Lower lobe of right lung (tissue), 2 donors: Measurements from ENCODE around the gene RASSF4. TPM values are rescaled to one million over a fixed set of nuclear protein-coding genes. Genes with fewer than 3 reads are reported as not detected.

Experiments used
- ATAC-seq, 2 donors: fragments of 200-7000 bp; cut with Tn5 transposase; one replicate each; pipeline ENCODE4 v1.9.1; 2020 to 2022; ENCODE audit warnings: mild to moderate bottlenecking in 2 of 2, moderate library complexity in 2 of 2
- DNase-seq: peaks from one replicate; pipeline ENCODE4 v3.0.0-alpha.2; 2020
- H3K27ac ChIP-seq: fragments of 200-600 bp; one replicate; pipeline ENCODE4 v1.8.0; 2022
- H3K27me3 ChIP-seq: fragments of 200-600 bp; one replicate; pipeline ENCODE4 v1.8.0; 2022; ENCODE audit warnings: low read depth
- H3K36me3 ChIP-seq: fragments of 200-600 bp; one replicate; pipeline ENCODE4 v1.8.0; 2022; ENCODE audit warnings: mild to moderate bottlenecking
- H3K4me1 ChIP-seq: fragments of 200-600 bp; one replicate; pipeline ENCODE4 v1.8.0; 2022
- H3K4me3 ChIP-seq: fragments of 200-600 bp; one replicate; pipeline ENCODE4 v1.8.0; 2022; ENCODE audit warnings: mild to moderate bottlenecking
- H3K9me3 ChIP-seq: fragments of 200-600 bp; one replicate; pipeline ENCODE4 v1.8.0; 2022
- CTCF ChIP-seq: fragments of 200-600 bp; IDR thresholded peaks from one replicate; pipeline ENCODE4 v1.8.0; 2022; ENCODE audit warnings: antibody characterized with exemption, mild to moderate bottlenecking
- intact Hi-C: fragments of 100-400 bp; cut with DNase I; formaldehyde crosslinking; loops from one replicate; pipeline ENCODE4 v1.11.0; 2022
- total RNA-seq: library from RNA; stranded (reverse); fragmentation: NEBNext Ultra II Directional; extraction: Animal tissue kit (Norgen Biotek cat#: 25700); gene quantifications from one replicate; pipeline ENCODE4 v1.2.1, GENCODE V29; 2021
- donor health status: DM: no; HTN: yes; CAD: no; lungs with severe emphysema.

Gene RASSF4
- total RNA-seq, 1 donor from 2014 or later: 49.0 TPM

GRCh38 chr10:44983895-44984278, 24.3 kb downstream of the RASSF4 start:
- no peak for TF ChIP-seq CTCF
- DNase-seq (no peak), ATAC-seq (no peak)
- intact Hi-C loops: no loop called here
- no peaks in the 10 kb centered on the region for H3K9me3 ChIP-seq
- H3K36me3 ChIP-seq: peaks cover 35% of the 10 kb centered on the region
- H3K4me3 ChIP-seq: no peak overlapping the region
- H3K4me1 ChIP-seq: peaks cover 84% of the 10 kb centered on the region
- H3K27me3 ChIP-seq: no peaks in the 10 kb centered on the region
- H3K27ac ChIP-seq: peak overlapping the region; percentile 72

GRCh38 chr10:44984671-44985101, 25.1 kb downstream of the RASSF4 start:
- ATAC-seq: no peak
- Histone ChIP-seq H3K27ac (peak overlapping the region; percentile 72), H3K4me1 (peaks cover 76% of the 10 kb centered on the region), H3K9me3 (no peaks in the 10 kb centered on the region), H3K27me3 (no peaks in the 10 kb centered on the region), H3K4me3 (no peak overlapping the region), H3K36me3 (peaks cover 43% of the 10 kb centered on the region)
- DNase-seq: no peak
- no peak for TF ChIP-seq CTCF
- intact Hi-C loops: no loop called here

GRCh38 chr10:44985175-44985681, 25.6 kb downstream of the RASSF4 start:
- DNase-seq (no peak), ATAC-seq (peak; percentile 29 to 49)
- no peak for TF ChIP-seq CTCF
- H3K27ac ChIP-seq: peak overlapping the region; percentile 72
- H3K36me3 ChIP-seq: peaks cover 48% of the 10 kb centered on the region
- peaks cover 70% of the 10 kb centered on the region for H3K4me1 ChIP-seq
- no peaks in the 10 kb centered on the region for H3K9me3 ChIP-seq
- intact Hi-C loops: no loop called here
- H3K4me3 ChIP-seq: no peak overlapping the region
- H3K27me3 ChIP-seq: no peaks in the 10 kb centered on the region

- peak overlapping the region; percentile 72 for H3K27ac ChIP-seq
- no peak for TF ChIP-seq CTCF
- ATAC-seq (no peak), DNase-seq (no peak)
- no peak overlapping the region for H3K4me3 ChIP-seq
- no peaks in the 10 kb centered on the region for H3K27me3 ChIP-seq
- intact Hi-C loops: no loop called here
- H3K36me3 ChIP-seq: peaks cover 54% of the 10 kb centered on the region
- H3K4me1 ChIP-seq: peaks cover 69% of the 10 kb centered on the region
- no peaks in the 10 kb centered on the region for H3K9me3 ChIP-seq
Measured at GRCh38 chr10:44986179-44986578, 26.6 kb downstream of the RASSF4 start.

GRCh38 chr10:44986670-44987069, 27.1 kb downstream of the RASSF4 start:
- Histone ChIP-seq H3K27me3 (no peaks in the 10 kb centered on the region), H3K9me3 (no peaks in the 10 kb centered on the region), H3K27ac (peak overlapping the region; percentile 72), H3K4me1 (peaks cover 69% of the 10 kb centered on the region), H3K4me3 (no peak overlapping the region), H3K36me3 (peaks cover 58% of the 10 kb centered on the region)
- ATAC-seq (no peak), DNase-seq (no peak)
- no peak for TF ChIP-seq CTCF
- intact Hi-C loops: no loop called here
